BJ (cell line): ENCODE data around the gene SLC12A7. TPM values are rescaled to one million over a fixed set of nuclear protein-coding genes. Genes with fewer than 3 reads are reported as not detected.

ENCODE experiments used
- CTCF ChIA-PET: fragments of 350-600 bp; formaldehyde crosslinking; extraction: SDS; loops from one replicate; lab custom pipeline; 2021; ENCODE audit warnings: antibody characterized with exemption, inconsistent platforms; lab: Yijun Ruan, JAX
- POLR2A ChIA-PET: fragments of 300-600 bp; sonication (Branson Sonifier 250); formaldehyde crosslinking; extraction: SDS; loops from one replicate; lab custom pipeline; 2021; ENCODE audit warnings: antibody characterized with exemption; lab: Charles Lee
- DNase-seq: peaks from one replicate; pipeline ENCODE4 v3.0.0-alpha.2; 2011; ENCODE audit warnings: low read depth
- H3K27me3 ChIP-seq: 2 replicates; pipeline ENCODE4 v1.6.0; 2011; ENCODE audit warnings: low read length; ENCODE audit not compliant: control insufficient read depth, insufficient read depth
- H3K36me3 ChIP-seq: 2 replicates; pipeline ENCODE4 v1.5.1; 2011; ENCODE audit warnings: low read length; ENCODE audit not compliant: control insufficient read depth, insufficient read depth
- H3K4me3 ChIP-seq: 2 replicates; pipeline ENCODE4 v1.5.1; 2011; ENCODE audit warnings: low read depth, mild to moderate bottlenecking, control low read depth, low read length
- polyA plus RNA-seq: library from polyadenylated mRNA; depleted of rRNA; stranded (reverse); fragments of >200 nt; gene quantifications from 2 replicates; pipeline ENCODE4 v1.2.3, GENCODE V29; 2011
- TF ChIP-seq, protein P1 (sequence below): IDR thresholded peaks from 2 replicates; pipeline ENCODE4 v1.5.1; 2011; ENCODE audit warnings: low read depth, mild to moderate bottlenecking, control low read depth, inconsistent platforms, low read length, moderate library complexity; ENCODE audit not compliant: insufficient read depth

SLC12A7 gene
- polyA plus RNA-seq, 1 experiment: 4.6 TPM

GRCh38 chr5:1109542-1110306, 2.1 kb downstream of the SLC12A7 start:
- TF ChIP-seq, protein P1, sequence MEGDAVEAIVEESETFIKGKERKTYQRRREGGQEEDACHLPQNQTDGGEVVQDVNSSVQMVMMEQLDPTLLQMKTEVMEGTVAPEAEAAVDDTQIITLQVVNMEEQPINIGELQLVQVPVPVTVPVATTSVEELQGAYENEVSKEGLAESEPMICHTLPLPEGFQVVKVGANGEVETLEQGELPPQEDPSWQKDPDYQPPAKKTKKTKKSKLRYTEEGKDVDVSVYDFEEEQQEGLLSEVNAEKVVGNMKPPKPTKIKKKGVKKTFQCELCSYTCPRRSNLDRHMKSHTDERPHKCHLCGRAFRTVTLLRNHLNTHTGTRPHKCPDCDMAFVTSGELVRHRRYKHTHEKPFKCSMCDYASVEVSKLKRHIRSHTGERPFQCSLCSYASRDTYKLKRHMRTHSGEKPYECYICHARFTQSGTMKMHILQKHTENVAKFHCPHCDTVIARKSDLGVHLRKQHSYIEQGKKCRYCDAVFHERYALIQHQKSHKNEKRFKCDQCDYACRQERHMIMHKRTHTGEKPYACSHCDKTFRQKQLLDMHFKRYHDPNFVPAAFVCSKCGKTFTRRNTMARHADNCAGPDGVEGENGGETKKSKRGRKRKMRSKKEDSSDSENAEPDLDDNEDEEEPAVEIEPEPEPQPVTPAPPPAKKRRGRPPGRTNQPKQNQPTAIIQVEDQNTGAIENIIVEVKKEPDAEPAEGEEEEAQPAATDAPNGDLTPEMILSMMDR: no peak

DNA sequence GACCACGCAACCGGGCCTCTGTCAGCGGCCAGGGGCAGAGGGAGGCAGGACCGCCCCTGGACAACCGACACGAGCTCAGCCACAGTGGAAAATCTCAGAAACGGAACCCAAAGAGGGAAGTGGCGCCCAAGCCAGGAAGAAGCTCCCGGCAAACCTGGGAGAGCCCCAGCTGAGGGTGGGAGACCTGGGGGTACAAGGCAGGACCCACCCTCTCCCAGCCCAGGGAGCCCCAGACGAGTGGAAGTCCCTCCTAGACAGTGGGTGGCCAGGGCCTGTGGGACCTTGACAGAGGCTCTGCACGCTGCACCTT, 3.0 kb downstream of the SLC12A7 start:
- H3K27me3 ChIP-seq: peaks cover 2% of the 10 kb centered on the region; the same call in 1 of the 2 replicates
- ChIA-PET POLR2A (no interaction called here), CTCF (interaction anchor here (0.5 kb wide), 1 partner anchor 39 kb away, joined by 3 read pairs; no protein-coding TSS in a partner anchor)
- no peaks in the 10 kb centered on the region for H3K36me3 ChIP-seq
- DNase-seq: no peak
- H3K4me3 ChIP-seq: no peak overlapping the region
- TF ChIP-seq, protein P1: no peak

More at GRCh38 chr5:1109542-1110306, 2.1 kb downstream of the SLC12A7 start:
- POLR2A ChIA-PET: no interaction called here
- CTCF ChIA-PET: interaction anchor here (1.2 kb wide), 1 partner anchor 22 kb away, joined by 3 read pairs; no protein-coding TSS in a partner anchor
- H3K27me3 ChIP-seq: peaks cover 2% of the 10 kb centered on the region; the same call in 1 of the 2 replicates
- no peak for DNase-seq
- H3K36me3 ChIP-seq: no peaks in the 10 kb centered on the region
- no peak overlapping the region for H3K4me3 ChIP-seq

DNA sequence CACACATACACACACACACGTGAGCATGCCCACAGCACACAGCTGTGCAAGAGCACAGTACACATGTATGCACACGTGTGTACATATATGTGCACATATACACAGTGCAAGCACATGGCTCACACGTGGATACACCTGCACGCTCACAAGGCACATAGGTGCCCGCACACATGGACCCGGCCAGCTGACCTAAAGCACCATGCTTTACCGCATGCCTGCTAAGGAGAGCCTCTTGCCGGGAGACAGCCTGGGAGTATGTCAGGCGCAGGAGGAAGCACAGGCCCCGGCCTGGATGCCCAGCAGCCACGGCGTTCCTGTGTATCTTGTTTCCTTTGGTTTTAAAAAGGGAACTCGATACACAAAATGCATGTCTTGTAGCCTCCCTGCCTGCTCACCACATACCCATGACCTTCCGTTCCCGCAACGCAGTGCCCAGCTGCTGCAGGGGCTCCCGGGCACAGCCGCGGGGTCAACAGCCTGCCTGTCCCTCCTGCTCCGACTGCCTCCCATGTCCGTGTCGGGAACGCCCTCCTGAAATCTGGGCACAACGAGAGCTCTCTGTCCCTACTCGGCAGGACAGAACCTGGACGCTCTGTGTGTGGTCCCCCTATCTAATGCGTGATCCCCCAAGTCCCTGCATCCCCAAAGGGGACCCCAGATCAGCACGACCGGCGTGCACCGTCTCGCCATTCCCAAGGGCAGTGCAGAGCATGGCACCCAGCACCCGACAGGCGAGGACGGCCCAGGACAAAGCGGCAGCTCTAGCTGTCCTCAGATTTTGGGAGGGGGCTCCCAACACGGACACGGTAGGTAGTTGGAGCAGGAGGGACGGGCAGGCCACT, 3.6 kb downstream of the SLC12A7 start:
- ChIA-PET CTCF (no interaction called here), POLR2A (no interaction called here)
- Histone ChIP-seq H3K4me3 (no peak overlapping the region), H3K36me3 (no peaks in the 10 kb centered on the region), H3K27me3 (peaks cover 2% of the 10 kb centered on the region; the same call in 1 of the 2 replicates)
- TF ChIP-seq, protein P1: no peak
- DNase-seq: no peak

DNA sequence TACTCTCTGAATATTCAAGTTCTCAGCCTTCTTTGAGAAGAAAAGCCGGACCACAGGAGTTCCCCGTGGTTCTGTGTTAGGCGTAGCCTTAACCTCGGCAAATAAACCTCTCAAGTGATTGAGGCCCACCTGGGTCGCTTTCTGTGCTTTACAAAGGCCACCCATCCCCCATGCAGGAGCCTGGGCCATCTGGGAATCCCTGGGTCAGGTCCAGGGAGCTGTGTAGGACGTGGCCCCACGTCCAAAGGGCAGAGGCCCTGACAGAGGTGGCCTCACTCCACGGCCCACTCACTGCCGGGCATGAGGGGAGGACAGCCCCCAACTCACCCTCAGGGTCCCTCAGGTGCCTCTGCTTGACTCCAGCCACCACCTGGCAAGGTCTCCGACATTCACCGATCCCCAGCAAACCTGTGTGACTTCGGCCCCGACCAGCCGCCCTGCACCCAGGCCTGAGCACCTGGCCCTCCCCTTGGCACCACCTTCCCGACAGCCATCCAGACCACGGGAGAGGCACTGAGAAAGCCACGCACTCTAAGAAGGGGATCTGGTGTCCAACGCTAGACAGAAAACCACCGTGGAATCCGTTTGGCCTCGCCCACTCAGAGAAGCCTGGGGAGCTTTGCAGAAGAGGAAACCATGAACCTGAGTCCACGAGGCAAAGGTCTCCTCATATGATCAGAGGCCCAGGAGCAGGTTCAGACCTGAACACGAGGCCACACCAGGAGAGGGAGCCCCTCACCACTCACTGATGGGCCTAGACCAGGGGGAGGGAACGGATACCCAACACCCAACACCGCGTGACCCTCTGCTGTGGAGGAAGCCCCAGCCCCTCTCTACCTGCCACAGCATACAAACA, 4.5 kb downstream of the SLC12A7 start:
- TF ChIP-seq, protein P1: no peak
- ChIA-PET CTCF (interaction anchor here (0.6 kb wide), 1 partner anchor 48 kb away, joined by 3 read pairs; no protein-coding TSS in a partner anchor), POLR2A (no interaction called here)
- Histone ChIP-seq H3K36me3 (no peaks in the 10 kb centered on the region), H3K4me3 (no peak overlapping the region), H3K27me3 (no peaks in the 10 kb centered on the region)
- DNase-seq: no peak
